GM23338 (cell line): ENCODE results near the gene FUT8. TPM values are rescaled to one million over a fixed set of nuclear protein-coding genes. Genes with fewer than 3 reads are reported as not detected.

Source experiments
- ATAC-seq: fragments of 200-7000 bp; cut with Tn5 transposase; 3 replicates; pipeline ENCODE4 v1.9.1; 2020
- DNase-seq: peaks from one replicate; pipeline ENCODE4 v3.0.0-alpha.2; 2015; ENCODE audit warnings: low spot score
- H2AFZ ChIP-seq: fragments of 200-600 bp; sonication (generic); 2 replicates; pipeline ENCODE4 v1.8.0; 2016; ENCODE audit warnings: antibody characterized with exemption, mild to moderate bottlenecking, moderate library complexity
- H3F3A ChIP-seq: fragments of 200-600 bp; sonication (generic); replicated peaks from 2 replicates; pipeline ENCODE4 v1.8.0; 2017; ENCODE audit warnings: antibody characterized with exemption, mixed run types, low read depth
- H3K27ac ChIP-seq: fragments of 200-600 bp; sonication (generic); 2 replicates; pipeline ENCODE4 v1.6.1; 2016; ENCODE audit warnings: low read depth
- H3K27me3 ChIP-seq: fragments of 200-600 bp; sonication (generic); 2 replicates; pipeline ENCODE4 v1.8.0; 2016; ENCODE audit warnings: mild to moderate bottlenecking, mixed run types, moderate library complexity; ENCODE audit not compliant: insufficient read depth
- H3K36me3 ChIP-seq: fragments of 200-600 bp; sonication (generic); 2 replicates; pipeline ENCODE4 v1.8.0; 2016; ENCODE audit warnings: mild to moderate bottlenecking; ENCODE audit not compliant: insufficient read depth
- H3K4me1 ChIP-seq: fragments of 200-600 bp; sonication (generic); 2 replicates; pipeline ENCODE4 v1.8.0; 2016; ENCODE audit warnings: mild to moderate bottlenecking, moderate library complexity; ENCODE audit not compliant: insufficient read depth
- H3K4me2 ChIP-seq: fragments of 200-600 bp; sonication (generic); 2 replicates; pipeline ENCODE4 v1.7.1; 2017; ENCODE audit warnings: mixed run types
- H3K4me3 ChIP-seq: fragments of 200-600 bp; sonication (generic); 2 replicates; pipeline ENCODE4 v1.6.1; 2016; ENCODE audit warnings: mixed run types
- H3K79me2 ChIP-seq: fragments of 200-600 bp; sonication (generic); replicated peaks from 2 replicates; pipeline ENCODE4 v1.8.0; 2017; ENCODE audit warnings: mild to moderate bottlenecking; ENCODE audit not compliant: insufficient read depth
- H3K9me2 ChIP-seq: fragments of 200-600 bp; sonication (generic); 2 replicates; pipeline ENCODE4 v1.8.0; 2017; ENCODE audit not compliant: insufficient read depth
- H4K20me1 ChIP-seq: fragments of 200-600 bp; sonication (generic); replicated peaks from 2 replicates; pipeline ENCODE4 v1.8.0; 2017; ENCODE audit warnings: mild to moderate bottlenecking; ENCODE audit not compliant: insufficient read depth
- H3K27ac Mint-ChIP-seq: 2 replicates; pipeline ENCODE4 v1.8.0; 2020; ENCODE audit warnings: inconsistent platforms, mild to moderate bottlenecking, moderate library complexity, mixed read lengths
- H3K27me3 Mint-ChIP-seq: 3 replicates; pipeline ENCODE4 v1.8.0; 2022; ENCODE audit warnings: low read depth, mild to moderate bottlenecking, moderate library complexity, mixed read lengths, inconsistent platforms; ENCODE audit not compliant: insufficient read depth, poor library complexity
- H3K36me3 Mint-ChIP-seq: 3 replicates; pipeline ENCODE4 v1.8.0; 2021; ENCODE audit warnings: low read depth, mild to moderate bottlenecking, inconsistent platforms, moderate library complexity, mixed read lengths
- H3K4me1 Mint-ChIP-seq: 3 replicates; pipeline ENCODE4 v1.8.0; 2020; ENCODE audit warnings: mild to moderate bottlenecking, inconsistent platforms, mixed read lengths
- H3K4me3 Mint-ChIP-seq: 3 replicates; pipeline ENCODE4 v1.8.0; 2021; ENCODE audit warnings: moderate library complexity, mild to moderate bottlenecking, inconsistent platforms, mixed read lengths
- H3K9me3 Mint-ChIP-seq: 3 replicates; pipeline ENCODE4 v1.8.0; 2020; ENCODE audit warnings: moderate library complexity, mild to moderate bottlenecking, inconsistent platforms, mixed read lengths
- CREB1 ChIP-seq: fragments of 250-450 bp; sonication (Bioruptor Pico); IDR thresholded peaks from 2 replicates; pipeline ENCODE4 v1.5.0; 2020; ENCODE audit warnings: low read depth, mild to moderate bottlenecking, moderate library complexity
- EZH2 ChIP-seq: fragments of 200-600 bp; sonication (generic); IDR thresholded peaks from one replicate; pipeline ENCODE4 v1.8.0; 2017; ENCODE audit warnings: antibody characterized with exemption, mild to moderate bottlenecking, low read depth; ENCODE audit not compliant: unreplicated experiment
- EZH2phosphoT487 ChIP-seq: fragments of 200-600 bp; sonication (generic); IDR thresholded peaks from one replicate; pipeline ENCODE4 v1.8.1; 2018; ENCODE audit warnings: antibody characterized with exemption; ENCODE audit not compliant: unreplicated experiment
- JUNB ChIP-seq: IDR thresholded peaks from one replicate; pipeline ENCODE4 v1.6.1; 2016; ENCODE audit warnings: antibody characterized with exemption; ENCODE audit not compliant: unreplicated experiment
- POLR2AphosphoS5 ChIP-seq: IDR thresholded peaks from 2 replicates; pipeline ENCODE4 v1.6.1; 2016; ENCODE audit warnings: antibody characterized with exemption, low read depth
- REST ChIP-seq: IDR thresholded peaks from one replicate; pipeline ENCODE4 v1.6.1; 2018; ENCODE audit warnings: antibody characterized with exemption; ENCODE audit not compliant: unreplicated experiment
- STAT1 ChIP-seq: IDR thresholded peaks from one replicate; pipeline ENCODE4 v1.6.1; 2016; ENCODE audit warnings: antibody characterized with exemption; ENCODE audit not compliant: unreplicated experiment
- ZNF114 ChIP-seq: fragments of 250-450 bp; sonication (Bioruptor Pico); IDR thresholded peaks from 2 replicates; pipeline ENCODE4 v1.5.0; 2020; ENCODE audit warnings: mild to moderate bottlenecking, moderate library complexity
- ZNF462 ChIP-seq: fragments of 250-450 bp; sonication (Bioruptor Pico); IDR thresholded peaks from 2 replicates; pipeline ENCODE4 v1.5.0; 2020; ENCODE audit warnings: mild to moderate bottlenecking, moderate library complexity
- polyA plus RNA-seq: library from polyadenylated mRNA; unstranded; fragments of >200 nt; fragmentation: Nextera tagmentation; extraction: Ambion mirVana; gene quantifications from 2 replicates; pipeline ENCODE4 v1.2.1, GENCODE V29; 2016
- total RNA-seq: library from RNA; depleted of rRNA; stranded (reverse); fragments of >200 nt; shearing (Covaris generic); gene quantifications from 2 replicates; pipeline ENCODE4 v1.2.3, GENCODE V29; 2014

Gene FUT8
- total and polyA plus RNA-seq, 2 experiments from 2014 or later: 8.2 to 23.2 TPM

- no peaks in the 10 kb centered on the region for H3K36me3 Mint-ChIP-seq
- no peak overlapping the region; the same call in 1 of the 2 replicates for H3K4me2 ChIP-seq
- no peaks in the 10 kb centered on the region for H3K9me2 ChIP-seq
- H3K36me3 ChIP-seq: no peaks in the 10 kb centered on the region
- H3K79me2 ChIP-seq: no peaks in the 10 kb centered on the region
- DNase-seq (no peak), ATAC-seq (no peak)
- peaks cover 20% of the 10 kb centered on the region for H3K4me1 ChIP-seq
- peaks cover 30% of the 10 kb centered on the region for H3K4me1 Mint-ChIP-seq
- no peaks in the 10 kb centered on the region for H3F3A ChIP-seq
- H4K20me1 ChIP-seq: no peaks in the 10 kb centered on the region
- H3K4me3 Mint-ChIP-seq: no peak overlapping the region
- H3K27ac Mint-ChIP-seq: no peak overlapping the region
- no peaks in the 10 kb centered on the region for H3K27me3 Mint-ChIP-seq
- H3K4me3 ChIP-seq: no peak overlapping the region
- H2AFZ ChIP-seq: no peak overlapping the region
- no peaks in the 10 kb centered on the region; the same call in 2 of the 3 replicates for H3K9me3 Mint-ChIP-seq
- no peak for TF ChIP-seq CREB1 (CRISPR knock-in tag)
- no peak for TF ChIP-seq EZH2
- TF ChIP-seq STAT1: no peak
- no peak for TF ChIP-seq REST
- no peak for TF ChIP-seq ZNF462 (CRISPR knock-in tag)
- no peak for TF ChIP-seq POLR2AphosphoS5
- TF ChIP-seq EZH2phosphoT487: no peak
- TF ChIP-seq ZNF114 (CRISPR knock-in tag): no peak
- TF ChIP-seq JUNB: no peak
- H3K27me3 ChIP-seq: no peaks in the 10 kb centered on the region
- H3K27ac ChIP-seq: no peak overlapping the region
These were observed 40.7 kb upstream of the FUT8 start for GRCh38 chr14:65371784-65372183.
